SK-N-SH treated with all-trans-retinoic acid at 6 μM for 48 hours (cell line): Measurements from ENCODE around the gene PLEKHG4B.

Experiments
- ATAC-seq: fragments of 200-7000 bp; cut with Tn5 transposase; 3 replicates; pipeline ENCODE4 v1.9.1; 2020; ENCODE audit warnings: mild to moderate bottlenecking, moderate library complexity
- ARNTL ChIP-seq: fragments of 450-650 bp; formaldehyde crosslinking; IDR thresholded peaks from 2 replicates; pipeline ENCODE4 v1.5.0; 2020; ENCODE audit warnings: low read depth, mild to moderate bottlenecking, moderate library complexity, borderline replicate concordance
- BACH2 ChIP-seq: fragments of 250-450 bp; sonication (Bioruptor Pico); IDR thresholded peaks from 2 replicates; pipeline ENCODE4 v1.9.0; 2021; ENCODE audit warnings: mild to moderate bottlenecking, borderline replicate concordance
- CSDC2 ChIP-seq: fragments of 250-450 bp; sonication (Bioruptor Pico); IDR thresholded peaks from 2 replicates; pipeline ENCODE4 v1.5.0; 2020; ENCODE audit warnings: mild to moderate bottlenecking, moderate library complexity
- ESRRG ChIP-seq: fragments of 250-450 bp; sonication (Bioruptor Pico); IDR thresholded peaks from 2 replicates; pipeline ENCODE4 v1.6.1; 2021; ENCODE audit warnings: mild to moderate bottlenecking
- GLIS3 ChIP-seq: fragments of 250-450 bp; sonication (Bioruptor Pico); IDR thresholded peaks from 2 replicates; pipeline ENCODE4 v1.5.0; 2020; ENCODE audit warnings: mild to moderate bottlenecking, moderate library complexity
- ISL1 ChIP-seq: fragments of 250-450 bp; sonication (Bioruptor Pico); IDR thresholded peaks from 2 replicates; pipeline ENCODE4 v2.1.2; 2022; ENCODE audit warnings: mild to moderate bottlenecking, moderate library complexity
- POU6F1 ChIP-seq: fragments of 250-450 bp; sonication (Bioruptor Pico); IDR thresholded peaks from 2 replicates; pipeline ENCODE4 v1.8.0; 2021; ENCODE audit warnings: low read depth, mild to moderate bottlenecking, moderate library complexity, borderline replicate concordance
- PPARA ChIP-seq: fragments of 250-450 bp; sonication (Bioruptor Pico); IDR thresholded peaks from 2 replicates; pipeline ENCODE4 v1.5.0; 2020; ENCODE audit warnings: mild to moderate bottlenecking, borderline replicate concordance
- SNAI2 ChIP-seq: fragments of 250-450 bp; sonication (Bioruptor Pico); IDR thresholded peaks from 2 replicates; pipeline ENCODE4 v1.5.0; 2020; ENCODE audit warnings: mild to moderate bottlenecking, moderate library complexity
- TCF4 ChIP-seq: fragments of 250-450 bp; sonication (Bioruptor Pico); IDR thresholded peaks from 2 replicates; pipeline ENCODE4 v1.8.0; 2021; ENCODE audit warnings: mild to moderate bottlenecking, moderate library complexity, borderline replicate concordance
- TOX ChIP-seq: fragments of 250-450 bp; sonication (Bioruptor Pico); IDR thresholded peaks from 2 replicates; pipeline ENCODE4 v1.8.0; 2021; ENCODE audit warnings: mild to moderate bottlenecking, moderate library complexity, borderline replicate concordance
- TSHZ2 ChIP-seq: fragments of 250-450 bp; sonication (Bioruptor Pico); IDR thresholded peaks from 2 replicates; pipeline ENCODE4 v1.5.0; 2020; ENCODE audit warnings: mild to moderate bottlenecking, moderate library complexity
- ZC3H10 ChIP-seq: fragments of 250-450 bp; sonication (Bioruptor Pico); IDR thresholded peaks from 2 replicates; pipeline ENCODE4 v1.5.1; 2021; ENCODE audit warnings: mild to moderate bottlenecking, moderate library complexity
- ZFP3 ChIP-seq: fragments of 250-450 bp; sonication (Bioruptor Pico); IDR thresholded peaks from 2 replicates; pipeline ENCODE4 v1.5.0; 2020; ENCODE audit warnings: mild to moderate bottlenecking, moderate library complexity
- ZFP30 ChIP-seq: fragments of 450-650 bp; formaldehyde crosslinking; IDR thresholded peaks from 2 replicates; pipeline ENCODE4 v1.5.0; 2022; ENCODE audit warnings: mild to moderate bottlenecking, moderate library complexity
- ZNF565 ChIP-seq: fragments of 450-650 bp; formaldehyde crosslinking; conservative IDR thresholded peaks from 2 replicates; pipeline ENCODE4 v1.5.0; 2020; ENCODE audit warnings: low read depth, mild to moderate bottlenecking, moderate library complexity
- ZNF70 ChIP-seq: fragments of 450-650 bp; formaldehyde crosslinking; IDR thresholded peaks from 2 replicates; pipeline ENCODE4 v1.5.0; 2020; ENCODE audit warnings: mild to moderate bottlenecking, moderate library complexity
- ZNF8 ChIP-seq: fragments of 450-650 bp; formaldehyde crosslinking; IDR thresholded peaks from 2 replicates; pipeline ENCODE4 v1.5.0; 2020; ENCODE audit warnings: mild to moderate bottlenecking, moderate library complexity
- TF ChIP-seq, protein P1 (sequence below): fragments of 250-450 bp; sonication (Bioruptor Pico); IDR thresholded peaks from 2 replicates; pipeline ENCODE4 v1.5.1; 2021; ENCODE audit warnings: mild to moderate bottlenecking, moderate library complexity
- TF ChIP-seq, protein P2 (sequence below): fragments of 250-450 bp; sonication (Bioruptor Pico); IDR thresholded peaks from 2 replicates; pipeline ENCODE4 v1.8.0; 2020; ENCODE audit warnings: mild to moderate bottlenecking, moderate library complexity, borderline replicate concordance
- TF ChIP-seq, protein P3 (sequence below): fragments of 250-450 bp; sonication (Bioruptor Pico); IDR thresholded peaks from 2 replicates; pipeline ENCODE4 v1.5.1; 2020; ENCODE audit warnings: low read depth, mild to moderate bottlenecking, moderate library complexity

The PLEKHG4B gene

DNA sequence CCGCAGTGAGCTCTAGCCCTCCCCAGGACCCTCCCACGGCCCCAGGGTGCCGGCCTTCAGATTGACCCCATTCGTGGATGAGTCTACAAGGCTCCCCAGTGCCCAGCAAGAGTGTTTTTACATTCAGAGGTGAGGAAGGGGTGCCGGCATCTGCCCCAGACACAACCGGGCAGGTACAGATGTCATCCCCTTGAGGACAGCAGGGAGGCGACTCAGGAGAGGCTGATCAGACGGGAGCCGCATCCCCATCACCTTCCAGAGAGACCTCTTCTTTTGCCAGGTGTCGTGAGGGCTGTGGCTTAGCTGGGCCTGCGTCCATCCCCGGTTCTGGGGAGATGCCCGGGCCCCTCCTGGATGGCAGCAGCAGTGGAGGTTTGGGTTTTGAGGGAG is 95.1 kb downstream of the PLEKHG4B start:
- TF ChIP-seq, protein P1, sequence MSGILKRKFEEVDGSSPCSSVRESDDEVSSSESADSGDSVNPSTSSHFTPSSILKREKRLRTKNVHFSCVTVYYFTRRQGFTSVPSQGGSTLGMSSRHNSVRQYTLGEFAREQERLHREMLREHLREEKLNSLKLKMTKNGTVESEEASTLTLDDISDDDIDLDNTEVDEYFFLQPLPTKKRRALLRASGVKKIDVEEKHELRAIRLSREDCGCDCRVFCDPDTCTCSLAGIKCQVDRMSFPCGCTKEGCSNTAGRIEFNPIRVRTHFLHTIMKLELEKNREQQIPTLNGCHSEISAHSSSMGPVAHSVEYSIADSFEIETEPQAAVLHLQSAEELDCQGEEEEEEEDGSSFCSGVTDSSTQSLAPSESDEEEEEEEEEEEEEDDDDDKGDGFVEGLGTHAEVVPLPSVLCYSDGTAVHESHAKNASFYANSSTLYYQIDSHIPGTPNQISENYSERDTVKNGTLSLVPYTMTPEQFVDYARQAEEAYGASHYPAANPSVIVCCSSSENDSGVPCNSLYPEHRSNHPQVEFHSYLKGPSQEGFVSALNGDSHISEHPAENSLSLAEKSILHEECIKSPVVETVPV = no peak
- no peak for TF ChIP-seq CSDC2
- no peak for TF ChIP-seq ESRRG (CRISPR knock-in tag)
- TF ChIP-seq ZNF565 (CRISPR knock-in tag) = no peak
- TF ChIP-seq PPARA (CRISPR knock-in tag) = no peak
- no peak for TF ChIP-seq TSHZ2 (CRISPR knock-in tag)
- no peak for TF ChIP-seq TOX (CRISPR knock-in tag)
- no peak for TF ChIP-seq ZC3H10 (CRISPR knock-in tag)
- TF ChIP-seq ZNF70 = no peak
- no peak for TF ChIP-seq GLIS3 (CRISPR knock-in tag)
- no peak for TF ChIP-seq ISL1 (CRISPR knock-in tag)
- no peak for TF ChIP-seq ZFP30 (CRISPR knock-in tag)
- no peak for TF ChIP-seq SNAI2
- TF ChIP-seq BACH2 (CRISPR knock-in tag) = no peak
- TF ChIP-seq, protein P2, sequence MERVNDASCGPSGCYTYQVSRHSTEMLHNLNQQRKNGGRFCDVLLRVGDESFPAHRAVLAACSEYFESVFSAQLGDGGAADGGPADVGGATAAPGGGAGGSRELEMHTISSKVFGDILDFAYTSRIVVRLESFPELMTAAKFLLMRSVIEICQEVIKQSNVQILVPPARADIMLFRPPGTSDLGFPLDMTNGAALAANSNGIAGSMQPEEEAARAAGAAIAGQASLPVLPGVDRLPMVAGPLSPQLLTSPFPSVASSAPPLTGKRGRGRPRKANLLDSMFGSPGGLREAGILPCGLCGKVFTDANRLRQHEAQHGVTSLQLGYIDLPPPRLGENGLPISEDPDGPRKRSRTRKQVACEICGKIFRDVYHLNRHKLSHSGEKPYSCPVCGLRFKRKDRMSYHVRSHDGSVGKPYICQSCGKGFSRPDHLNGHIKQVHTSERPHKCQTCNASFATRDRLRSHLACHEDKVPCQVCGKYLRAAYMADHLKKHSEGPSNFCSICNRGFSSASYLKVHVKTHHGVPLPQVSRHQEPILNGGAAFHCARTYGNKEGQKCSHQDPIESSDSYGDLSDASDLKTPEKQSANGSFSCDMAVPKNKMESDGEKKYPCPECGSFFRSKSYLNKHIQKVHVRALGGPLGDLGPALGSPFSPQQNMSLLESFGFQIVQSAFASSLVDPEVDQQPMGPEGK (CRISPR knock-in tag) = no peak
- no peak for TF ChIP-seq ZFP3
- no peak for TF ChIP-seq TCF4 (CRISPR knock-in tag)
- ATAC-seq = no peak

- no peak for ATAC-seq
- TF ChIP-seq GLIS3 (CRISPR knock-in tag) (no peak), CSDC2 (no peak), ARNTL (CRISPR knock-in tag) (no peak), BACH2 (CRISPR knock-in tag) (no peak), ZFP3 (no peak), TSHZ2 (CRISPR knock-in tag) (no peak), ISL1 (CRISPR knock-in tag) (no peak), TCF4 (CRISPR knock-in tag) (no peak), PPARA (CRISPR knock-in tag) (no peak), ZNF8 (no peak), POU6F1 (no peak), ESRRG (CRISPR knock-in tag) (no peak), ZNF565 (CRISPR knock-in tag) (no peak)
- TF ChIP-seq, protein P3, sequence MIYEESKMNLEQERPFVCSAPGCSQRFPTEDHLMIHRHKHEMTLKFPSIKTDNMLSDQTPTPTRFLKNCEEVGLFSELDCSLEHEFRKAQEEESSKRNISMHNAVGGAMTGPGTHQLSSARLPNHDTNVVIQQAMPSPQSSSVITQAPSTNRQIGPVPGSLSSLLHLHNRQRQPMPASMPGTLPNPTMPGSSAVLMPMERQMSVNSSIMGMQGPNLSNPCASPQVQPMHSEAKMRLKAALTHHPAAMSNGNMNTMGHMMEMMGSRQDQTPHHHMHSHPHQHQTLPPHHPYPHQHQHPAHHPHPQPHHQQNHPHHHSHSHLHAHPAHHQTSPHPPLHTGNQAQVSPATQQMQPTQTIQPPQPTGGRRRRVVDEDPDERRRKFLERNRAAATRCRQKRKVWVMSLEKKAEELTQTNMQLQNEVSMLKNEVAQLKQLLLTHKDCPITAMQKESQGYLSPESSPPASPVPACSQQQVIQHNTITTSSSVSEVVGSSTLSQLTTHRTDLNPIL (CRISPR knock-in tag) = no peak
- TF ChIP-seq, protein P1 = no peak
- TF ChIP-seq, protein P2 (CRISPR knock-in tag) = no peak
These were observed 95.9 kb downstream of the PLEKHG4B start for GRCh38 chr5:187617-188451.
